LNCaP clone FGC (cell line): ENCODE measurements around the gene TAS2R39.

Experiments used
- DNase-seq: peaks from one replicate; pipeline ENCODE4 v3.0.0-alpha.2; 2011; ENCODE audit warnings: low read depth
- H3K4me3 ChIP-seq: 2 replicates; pipeline ENCODE4 v1.5.1; 2011; ENCODE audit warnings: mild to moderate bottlenecking, low read depth, low read length, control low read depth
- CTCF ChIP-seq: IDR thresholded peaks from 2 replicates; pipeline ENCODE4 v1.5.1; 2012; ENCODE audit warnings: mild to moderate bottlenecking; ENCODE audit not compliant: control insufficient read depth, insufficient read depth; ENCODE audit errors: extremely low read depth

TAS2R39 gene

GRCh38 chr7:143227806-143228205, 44.6 kb downstream of the TAS2R39 start:
- H3K4me3 ChIP-seq = no peak overlapping the region
- no peak for TF ChIP-seq CTCF
- no peak for DNase-seq

GRCh38 chr7:143229054-143229790, 46.0 kb downstream of the TAS2R39 start:
- no peak overlapping the region for H3K4me3 ChIP-seq
- no peak for DNase-seq
- no peak for TF ChIP-seq CTCF

GRCh38 chr7:143230602-143231457, 47.6 kb downstream of the TAS2R39 start:
- no peak for TF ChIP-seq CTCF
- no peak overlapping the region for H3K4me3 ChIP-seq
- DNase-seq = no peak
